ENCODE measurements around the gene SH2D7.

SH2D7 gene

GRCh38 chr15:78092261-78093041, at the start of gene SH2D7:
SH2D7 (plus strand) TSS chr15:78092561; CDS start chr15:78092585, 24 bp downstream.
- DNase-seq (ENCODE audit: low spot score) = no peak

DNA sequence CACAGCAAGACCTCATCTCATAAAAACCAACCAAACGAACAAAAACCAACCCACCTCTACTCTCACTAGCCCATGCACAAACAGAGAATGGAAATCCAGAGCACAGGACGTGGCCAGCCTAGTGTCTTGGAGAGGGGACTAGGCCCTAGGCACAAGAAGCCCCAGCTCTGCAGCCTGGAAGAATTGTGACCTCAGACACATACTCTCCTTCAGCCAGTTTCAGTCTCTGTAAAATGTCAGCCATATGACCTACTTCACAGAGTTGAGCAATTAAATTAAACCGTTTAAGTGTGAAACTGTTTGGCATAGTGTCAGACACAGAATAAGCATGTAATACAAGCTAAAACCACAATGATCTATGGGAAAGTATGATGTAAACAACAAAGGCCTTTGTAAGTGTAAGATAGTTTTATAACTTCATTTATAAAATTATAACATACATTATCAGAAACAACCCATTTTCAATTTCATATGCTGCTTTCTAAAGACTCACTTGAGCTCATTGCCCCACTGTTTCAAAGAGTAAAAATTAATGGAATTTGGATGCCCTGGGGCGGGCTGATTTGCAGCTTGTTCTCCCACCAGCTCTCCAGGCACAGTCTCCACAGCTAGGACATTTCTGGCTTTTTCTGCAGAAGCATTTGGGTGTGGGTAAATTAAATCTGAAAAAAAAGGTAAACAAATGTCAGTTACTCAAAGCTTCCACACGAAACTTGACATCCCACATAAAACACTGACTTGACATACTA, 47.8 kb upstream of the SH2D7 start:
- no peak for DNase-seq (ENCODE audit: low spot score)

- DNase-seq (ENCODE audit: low spot score) = no peak
Observed at GRCh38 chr15:78045189-78045588, 47.2 kb upstream of the SH2D7 start.

DNA sequence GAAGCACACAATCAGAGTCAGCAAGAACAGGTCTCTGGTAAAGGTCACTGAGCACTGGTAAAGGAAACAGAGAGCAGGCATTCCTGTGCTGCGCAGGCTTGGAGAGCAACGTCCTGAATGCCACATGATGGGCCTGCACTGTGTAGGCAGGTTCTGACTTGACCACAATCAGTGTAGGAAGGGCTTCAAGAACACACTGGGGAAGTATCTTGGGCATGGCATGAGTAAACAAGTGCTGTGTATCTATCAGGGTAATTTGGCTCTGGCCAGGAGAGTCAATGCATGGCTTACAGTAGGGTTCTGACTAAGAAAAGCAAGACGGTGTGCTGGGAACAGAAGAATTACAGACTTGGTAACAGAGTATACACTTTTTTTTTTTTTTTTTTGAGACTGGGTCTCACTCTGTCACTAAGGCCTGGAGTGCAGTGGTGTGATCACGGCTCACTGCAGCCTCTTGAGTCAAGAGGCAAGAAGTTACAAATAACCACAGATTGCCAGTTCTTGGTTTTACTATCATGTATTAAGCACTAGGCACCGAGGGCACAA, 45.5 kb upstream of the SH2D7 start:
- no peak for DNase-seq (ENCODE audit: low spot score)

DNA sequence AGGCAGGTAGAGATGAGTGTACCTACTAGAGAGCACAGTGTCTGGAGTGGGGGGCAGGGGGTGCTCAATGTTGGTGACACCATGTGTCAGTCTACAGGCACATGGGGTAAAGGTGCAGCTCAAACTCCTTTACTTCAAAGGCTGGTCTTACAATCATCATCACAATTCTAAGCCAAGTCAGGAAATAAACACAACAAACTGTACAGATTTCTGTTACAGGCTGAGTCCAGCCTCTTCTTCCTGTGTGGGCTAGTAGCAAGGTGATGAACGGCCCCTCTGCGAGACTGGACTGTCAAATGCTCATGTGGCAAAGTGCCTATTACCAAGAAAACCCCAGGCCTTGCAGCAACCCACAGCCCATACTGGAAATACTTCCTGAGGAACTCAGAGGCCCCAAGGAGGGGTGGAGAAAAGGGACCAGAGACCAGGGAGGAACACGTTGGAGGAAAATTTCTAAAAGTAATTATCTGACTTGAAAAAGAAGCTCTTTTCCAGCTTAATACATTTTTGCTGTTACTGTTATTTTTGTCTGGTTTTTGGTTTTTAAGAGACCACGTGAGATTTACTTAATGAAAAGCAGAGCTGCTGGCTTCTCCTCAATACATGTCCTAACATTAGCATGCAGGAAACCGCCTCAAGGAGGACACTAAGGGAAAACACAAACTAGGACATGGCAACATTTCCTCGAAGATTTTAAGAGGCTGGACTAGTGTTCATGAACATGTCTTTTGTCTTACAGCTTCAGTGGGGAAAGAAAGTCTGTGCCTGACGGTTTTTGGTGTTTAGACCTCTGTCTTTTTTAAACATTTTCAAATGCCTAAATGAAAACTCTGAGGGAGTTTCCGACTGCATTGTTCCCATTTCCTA, 44.4 kb upstream of the SH2D7 start:
- no peak for DNase-seq (ENCODE audit: low spot score)

GRCh38 chr15:78048628-78048920, 43.8 kb upstream of the SH2D7 start:
- no peak for DNase-seq (ENCODE audit: low spot score)

DNA sequence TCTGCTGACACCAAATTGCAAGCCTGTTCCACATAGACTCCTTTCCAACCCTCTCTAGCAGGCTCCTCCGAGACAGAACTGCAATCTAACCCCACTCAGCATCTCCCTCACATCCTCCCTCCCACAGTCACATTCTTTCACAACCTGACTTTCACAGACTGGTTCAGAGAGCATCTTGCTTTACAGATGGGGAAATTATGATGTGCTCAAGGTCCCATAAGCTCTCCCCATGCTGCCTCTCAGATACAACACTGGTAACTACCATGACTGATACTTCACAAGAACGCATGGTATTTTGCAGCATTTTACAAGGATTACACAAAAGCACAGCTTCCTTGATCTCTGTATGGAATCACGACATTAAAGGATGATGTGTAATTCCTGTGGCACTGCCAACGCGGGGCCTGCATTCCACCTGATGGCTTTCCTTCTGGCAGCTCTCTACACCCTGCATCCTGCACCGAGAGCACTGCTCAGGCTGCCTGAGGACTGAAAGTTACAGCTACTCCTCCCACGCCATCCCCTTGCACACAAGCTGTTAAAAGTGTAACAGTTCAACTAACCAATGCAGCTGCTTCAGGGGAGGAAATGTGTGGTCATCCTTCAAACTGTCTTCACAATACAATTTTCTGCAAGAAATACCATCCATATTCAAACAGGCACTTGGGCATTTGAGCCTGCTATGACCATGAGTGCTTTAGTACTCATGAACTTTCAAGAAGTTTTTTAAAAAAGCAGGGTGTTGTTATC, 42.5 kb upstream of the SH2D7 start:
- no peak for DNase-seq (ENCODE audit: low spot score)

DNA sequence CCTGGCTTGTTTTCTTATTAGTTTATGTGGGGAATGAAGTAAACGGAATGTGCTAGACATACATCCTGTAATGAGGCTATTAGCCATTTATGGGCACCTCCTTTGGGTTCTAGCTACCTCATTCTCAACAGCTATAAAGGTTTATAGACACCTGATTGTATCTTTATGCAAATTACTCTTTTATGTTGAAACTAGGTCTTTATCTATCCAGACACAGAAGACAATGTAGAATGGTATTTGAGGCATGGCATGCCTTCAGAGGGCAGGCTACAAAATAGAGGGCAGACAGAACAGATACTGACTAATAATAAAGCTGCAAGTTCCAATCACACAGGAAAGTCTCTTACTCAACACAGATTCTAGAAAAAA, 41.9 kb upstream of the SH2D7 start:
- no peak for DNase-seq (ENCODE audit: low spot score)

- DNase-seq (ENCODE audit: low spot score) = no peak
Observed at GRCh38 chr15:78050826-78051225, 41.5 kb upstream of the SH2D7 start.

DNA sequence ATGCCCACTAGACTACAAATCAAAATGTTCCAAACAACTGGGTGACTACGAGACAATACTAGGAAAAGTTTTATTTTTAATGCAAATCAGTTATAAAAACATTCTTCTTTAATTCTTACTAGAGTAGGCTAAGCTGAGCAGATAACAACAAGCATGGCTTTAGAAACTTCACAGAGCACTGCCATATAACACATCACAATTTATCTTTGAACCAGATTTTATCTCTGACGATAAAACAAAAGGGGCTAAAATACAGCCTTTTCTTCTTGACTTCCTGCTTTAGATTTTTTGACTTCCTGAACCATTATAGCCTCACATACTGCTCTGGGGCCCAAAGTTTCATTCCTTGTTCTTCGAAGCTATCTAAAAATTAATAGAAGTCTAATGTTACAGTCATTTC, 40.8 kb upstream of the SH2D7 start:
- no peak for DNase-seq (ENCODE audit: low spot score)

- DNase-seq (ENCODE audit: low spot score) = peak; percentile 42
Observed at GRCh38 chr15:78052001-78052401, 40.4 kb upstream of the SH2D7 start.

GRCh38 chr15:78052545-78052944, 39.8 kb upstream of the SH2D7 start:
- DNase-seq (ENCODE audit: low spot score) = no peak

- DNase-seq (ENCODE audit: low spot score) = no peak
Observed at GRCh38 chr15:78054518-78054917, 37.8 kb upstream of the SH2D7 start.

GRCh38 chr15:78054966-78055365, 37.4 kb upstream of the SH2D7 start:
- no peak for DNase-seq (ENCODE audit: low spot score)

GRCh38 chr15:78055919-78056713, 36.2 kb upstream of the SH2D7 start:
- DNase-seq (ENCODE audit: low spot score) = peak; percentile 69

DNA sequence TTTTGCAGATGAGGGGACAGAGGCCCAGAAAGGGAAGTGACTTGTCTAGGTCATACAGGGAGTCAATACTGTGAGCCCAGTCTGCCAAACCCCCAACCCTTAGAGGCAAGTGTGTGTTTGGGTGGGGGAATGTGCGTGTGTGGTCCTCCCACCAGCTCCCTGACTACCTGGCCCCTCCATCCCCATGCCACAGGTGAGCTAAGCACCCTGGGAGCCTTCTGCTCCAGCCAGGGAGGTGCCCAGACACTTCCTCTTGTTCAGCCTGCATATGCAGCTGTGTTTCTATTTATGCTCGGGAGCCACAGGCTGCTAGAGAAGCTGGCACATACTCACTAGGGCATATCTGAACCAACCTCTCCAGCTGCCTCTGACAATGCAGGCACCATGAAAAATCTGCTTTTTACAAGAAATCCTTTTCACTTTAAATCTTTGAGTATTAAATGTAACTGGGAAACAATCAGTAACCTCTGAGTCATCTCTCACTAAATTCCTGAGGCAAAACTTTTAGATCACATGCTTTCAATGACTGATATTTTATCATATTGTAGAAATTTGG, 35.6 kb upstream of the SH2D7 start:
- DNase-seq (ENCODE audit: low spot score) = no peak

DNA sequence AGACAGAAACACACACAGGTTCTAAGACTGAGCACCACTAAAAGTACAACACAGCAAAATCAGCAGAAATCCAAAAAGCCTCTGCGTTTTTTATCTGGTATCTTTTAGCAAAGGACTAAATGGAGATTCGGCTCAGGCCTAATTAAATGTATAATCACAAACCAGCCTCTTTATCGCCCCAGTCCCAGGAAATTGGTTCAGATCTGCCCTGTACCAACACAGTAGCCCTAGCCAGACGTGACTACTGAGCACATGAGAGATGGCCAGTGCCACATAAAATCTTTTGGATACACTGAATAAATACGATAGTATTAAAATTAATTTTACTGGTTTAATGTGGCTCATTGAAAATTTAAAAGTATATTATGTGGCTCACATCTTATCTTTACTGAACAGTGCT, 34.6 kb upstream of the SH2D7 start:
- DNase-seq (ENCODE audit: low spot score) = no peak

- DNase-seq (ENCODE audit: low spot score) = no peak
Observed at GRCh38 chr15:78058401-78058935, 33.9 kb upstream of the SH2D7 start.

DNA sequence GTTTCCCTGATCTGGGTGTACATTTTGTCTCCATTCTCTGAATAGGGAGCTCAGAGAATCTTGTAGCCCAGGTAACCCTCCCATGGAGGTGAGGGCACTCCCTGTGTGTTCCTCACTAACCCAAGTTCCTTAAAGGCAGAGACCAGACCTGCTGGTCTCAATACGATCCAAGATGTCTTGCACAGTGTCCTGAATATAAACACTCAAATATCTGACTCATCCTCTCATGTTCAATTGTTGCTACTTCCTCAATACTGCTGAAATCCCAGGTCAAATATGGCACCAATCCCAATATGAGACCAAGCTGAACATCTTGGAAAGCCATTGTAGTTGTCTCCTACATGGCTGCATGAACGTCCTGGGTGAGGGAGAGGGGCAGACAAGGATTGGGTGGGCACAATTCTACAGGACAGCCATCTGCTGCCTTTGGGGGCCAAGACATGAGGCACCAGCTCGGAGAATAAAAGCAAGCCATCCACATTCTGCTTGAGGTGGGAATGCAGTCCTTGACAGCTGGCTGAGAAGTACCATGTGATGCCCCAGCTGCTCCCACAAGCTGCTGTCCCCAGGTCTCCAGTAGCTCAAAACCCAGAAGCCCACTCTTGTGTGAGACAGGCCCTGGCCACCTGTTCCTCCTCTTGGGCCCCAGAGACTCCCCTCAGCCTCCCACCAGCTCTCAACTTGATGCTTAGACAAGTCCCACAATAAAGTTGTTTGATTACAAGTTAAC, 33.1 kb upstream of the SH2D7 start:
- no peak for DNase-seq (ENCODE audit: low spot score)

DNA sequence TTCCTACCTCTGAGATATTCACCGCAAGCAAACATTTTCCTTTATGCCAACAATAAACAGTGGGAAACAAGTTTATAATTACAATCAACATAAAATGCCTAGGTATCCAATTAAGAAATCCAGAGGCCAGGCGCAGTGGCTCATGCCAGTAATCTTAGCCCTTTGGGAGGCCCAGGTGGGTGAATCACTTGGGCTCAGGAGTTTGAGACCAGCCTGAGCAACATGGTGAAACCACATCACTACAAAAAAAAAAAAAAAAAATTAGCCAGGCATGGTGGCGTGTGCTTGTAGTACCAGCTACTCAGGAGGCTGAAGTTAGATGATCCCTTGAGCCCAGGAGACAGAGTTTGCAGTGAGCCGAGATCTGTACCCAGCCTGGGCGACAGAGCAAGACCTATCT, 32.1 kb upstream of the SH2D7 start:
- no peak for DNase-seq (ENCODE audit: low spot score)
